Right lobe of liver (tissue), 6 donors: ENCODE measurements around the gene TNFRSF6B. TPM values are rescaled to one million over a fixed set of nuclear protein-coding genes. Genes with fewer than 3 reads are reported as not detected.

ENCODE experiments used
- ATAC-seq, 4 donors: fragments of 200-7000 bp; cut with Tn5 transposase; one replicate each; pipeline ENCODE4 v1.9.1; 2020; ENCODE audit warnings: mild to moderate bottlenecking in 4 of 4, moderate library complexity in 4 of 4
- DNase-seq, 3 donors: peaks; one replicate each; pipeline ENCODE4 v3.0.0-alpha.2; 2020
- H3K27ac ChIP-seq, 3 donors: fragments of 200-600 bp; one replicate each; pipeline ENCODE4 v1.8.0; 2022
- H3K27me3 ChIP-seq, 2 donors: fragments of 200-600 bp; one replicate each; pipeline ENCODE4 v1.8.0; 2022
- H3K36me3 ChIP-seq, 4 donors: fragments of 200-600 bp; sonication (generic) in 1 of 4; one replicate each; pipeline versions ENCODE4 v1.5.1 to v1.8.0; 2017 to 2022; ENCODE audit warnings: control low read depth in 1 of 4
- H3K4me1 ChIP-seq, 4 donors: fragments of 200-600 bp; sonication (generic) in 1 of 4; one replicate each; pipeline versions ENCODE4 v1.5.1 to v1.8.0; 2017 to 2022; ENCODE audit warnings: control low read depth in 1 of 4
- H3K4me3 ChIP-seq, 3 donors: fragments of 200-600 bp; one replicate each; pipeline ENCODE4 v1.8.0; 2022
- H3K9me3 ChIP-seq, 4 donors: fragments of 200-600 bp; sonication (generic) in 1 of 4; one replicate each; pipeline versions ENCODE4 v1.5.1 to v1.8.0; 2017 to 2022; ENCODE audit warnings: control low read depth in 1 of 4
- POLR2A ChIP-seq: fragments of 450-650 bp; IDR thresholded peaks from one replicate; pipeline ENCODE4 v1.6.1; 2017; ENCODE audit warnings: antibody characterized with exemption, mild to moderate bottlenecking
- WGBS: methylation state at CpG from one replicate; pipeline ENCODE4 v1.1.6; 2018; ENCODE audit warnings: low coverage, low lambda C conversion rate; ENCODE audit not compliant: insufficient coverage; ENCODE audit errors: missing lambda C conversion rate; 5-methylcytosine and 5-hydroxymethylcytosine counted together
- intact Hi-C, 2 donors: fragments of 100-400 bp; cut with DNase I; formaldehyde crosslinking; loops; one replicate each; pipeline versions ENCODE4 v1.11.2 to v1.14.1; 2022
- total RNA-seq, 6 experiments: library from RNA; depleted of rRNA in 2 of 6; stranded (reverse); fragments of >200 nt in 2 of 6; fragmentation: NEBNext Ultra II Directional in 3 of 6; extraction: Animal tissue kit (Norgen Biotek cat#: 25700) in 3 of 6; gene quantifications; one replicate each; pipeline versions ENCODE4 v1.1.0 to v1.2.4, GENCODE V29; 2016 to 2023
- TF ChIP-seq, protein P1 (sequence below), 4 donors: fragments of 200-600 bp in 3 of 4; fragments of 450-650 bp in 1 of 4; IDR thresholded peaks; one replicate each; pipeline versions ENCODE4 v1.5.1 to v1.8.0; 2016 to 2022; ENCODE audit warnings: antibody characterized with exemption in 4 of 4, mild to moderate bottlenecking in 2 of 4
- donor health status: DM: no; HTN: yes; CAD: no.
- donor health status: DM: no; HTN: no; CAD: no.
- donor health status: DM: no; HTN: no; CAD: no.
- donor health status: DM: no; HTN: yes; CAD: no.
- donor health status: DM: no; HTN: yes; CAD: no.

Gene TNFRSF6B
- total RNA-seq, 6 experiments from 2014 or later, result 0.56 to 1.0 (median 0.62) TPM; not detected in 3

GRCh38 chr20:63699466-63700198 lies 3.2 kb downstream of the TNFRSF6B start:
- intact Hi-C loops, result no loop called here
- Histone ChIP-seq H3K36me3 (peaks cover 0 to 7% (median 3%) of the 10 kb centered on the region in 4 donors), H3K27me3 (no peaks in the 10 kb centered on the region), H3K9me3 (no peaks in the 10 kb centered on the region), H3K27ac (no peak overlapping the region), H3K4me3 (no peak overlapping the region), H3K4me1 (peaks cover 0 to 14% (median 5%) of the 10 kb centered on the region in 4 donors)
- no peak for TF ChIP-seq POLR2A
- 73% methylated on average over 4 of the region's 24 CpGs for WGBS
- ATAC-seq (no peak), DNase-seq (peak; percentile 22 to 51 (median 38))

GRCh38 chr20:63700199-63701050 lies 4.0 kb downstream of the TNFRSF6B start:
- Histone ChIP-seq H3K9me3 (no peaks in the 10 kb centered on the region), H3K4me1 (peaks cover 0 to 14% (median 5%) of the 10 kb centered on the region in 4 donors), H3K36me3 (peaks cover 0 to 15% (median 7%) of the 10 kb centered on the region in 4 donors), H3K27me3 (no peaks in the 10 kb centered on the region), H3K27ac (no peak overlapping the region), H3K4me3 (no peak overlapping the region)
- ATAC-seq (no peak), DNase-seq (peak; percentile 20 to 51 (median 42))
- intact Hi-C loops, result no loop called here
- TF ChIP-seq, protein P1, sequence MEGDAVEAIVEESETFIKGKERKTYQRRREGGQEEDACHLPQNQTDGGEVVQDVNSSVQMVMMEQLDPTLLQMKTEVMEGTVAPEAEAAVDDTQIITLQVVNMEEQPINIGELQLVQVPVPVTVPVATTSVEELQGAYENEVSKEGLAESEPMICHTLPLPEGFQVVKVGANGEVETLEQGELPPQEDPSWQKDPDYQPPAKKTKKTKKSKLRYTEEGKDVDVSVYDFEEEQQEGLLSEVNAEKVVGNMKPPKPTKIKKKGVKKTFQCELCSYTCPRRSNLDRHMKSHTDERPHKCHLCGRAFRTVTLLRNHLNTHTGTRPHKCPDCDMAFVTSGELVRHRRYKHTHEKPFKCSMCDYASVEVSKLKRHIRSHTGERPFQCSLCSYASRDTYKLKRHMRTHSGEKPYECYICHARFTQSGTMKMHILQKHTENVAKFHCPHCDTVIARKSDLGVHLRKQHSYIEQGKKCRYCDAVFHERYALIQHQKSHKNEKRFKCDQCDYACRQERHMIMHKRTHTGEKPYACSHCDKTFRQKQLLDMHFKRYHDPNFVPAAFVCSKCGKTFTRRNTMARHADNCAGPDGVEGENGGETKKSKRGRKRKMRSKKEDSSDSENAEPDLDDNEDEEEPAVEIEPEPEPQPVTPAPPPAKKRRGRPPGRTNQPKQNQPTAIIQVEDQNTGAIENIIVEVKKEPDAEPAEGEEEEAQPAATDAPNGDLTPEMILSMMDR (IDR thresholded peaks at IDR 0.05), result no peak
- no peak for TF ChIP-seq POLR2A
- 81% methylated on average over 2 of the region's 43 CpGs for WGBS

DNA sequence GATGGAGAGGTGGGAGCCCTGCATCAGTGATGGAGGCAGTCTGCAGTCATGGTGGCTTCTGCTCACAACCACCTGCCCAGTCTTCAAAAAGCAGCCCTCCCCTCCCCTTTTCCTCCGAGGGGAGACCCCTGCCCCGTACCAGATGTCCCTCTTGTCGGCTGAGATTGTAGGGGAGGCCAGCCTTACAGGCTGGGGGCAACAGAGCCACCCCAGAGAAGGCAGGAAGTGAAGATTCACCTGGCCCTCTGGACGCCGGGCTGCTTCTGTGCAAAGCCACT lies 4.5 kb downstream of the TNFRSF6B start:
- DNase-seq (no peak), ATAC-seq (no peak)
- Histone ChIP-seq H3K27me3 (no peaks in the 10 kb centered on the region), H3K4me1 (peaks cover 0 to 14% (median 5%) of the 10 kb centered on the region in 4 donors), H3K36me3 (peaks cover 0 to 20% (median 8%) of the 10 kb centered on the region in 4 donors), H3K9me3 (no peaks in the 10 kb centered on the region), H3K4me3 (no peak overlapping the region), H3K27ac (no peak overlapping the region)
- intact Hi-C loops, result no loop called here
- no CpG with 5 or more reads among the region's 5 CpGs for WGBS
- TF ChIP-seq POLR2A, result no peak
- TF ChIP-seq, protein P1 (IDR thresholded peaks at IDR 0.05), result no peak

GRCh38 chr20:63701329-63702035 lies 5.0 kb downstream of the TNFRSF6B start:
- H3K9me3 ChIP-seq, result no peaks in the 10 kb centered on the region
- peaks cover 0 to 23% (median 8%) of the 10 kb centered on the region in 4 donors for H3K36me3 ChIP-seq
- intact Hi-C loops, result no loop called here
- ATAC-seq (no peak), DNase-seq (peak; percentile 21 to 53 (median 45))
- WGBS, result no CpG with 5 or more reads among the region's 14 CpGs
- no peaks in the 10 kb centered on the region for H3K27me3 ChIP-seq
- H3K4me1 ChIP-seq, result peaks cover 0 to 14% (median 6%) of the 10 kb centered on the region in 4 donors
- TF ChIP-seq, protein P1 (IDR thresholded peaks at IDR 0.05), result no peak
- no peak for TF ChIP-seq POLR2A
- no peak overlapping the region for H3K4me3 ChIP-seq
- no peak overlapping the region for H3K27ac ChIP-seq
